Activated CD8-positive, alpha-beta memory T cell treated with anti-CD3 and anti-CD28 coated beads for 36 hours (primary cell): Measurements from ENCODE around the gene NFASC. TPM values are rescaled to one million over a fixed set of nuclear protein-coding genes. Genes with fewer than 3 reads are reported as not detected.

Source experiments
- CTCF ChIA-PET: fragments of 350-600 bp; sonication (Branson Sonifier 250); formaldehyde crosslinking; loops from one replicate; lab custom pipeline; 2021; ENCODE audit warnings: antibody characterized with exemption; lab: Charles Lee
- POLR2A ChIA-PET: fragments of 350-600 bp; sonication (Branson Sonifier 250); formaldehyde crosslinking; loops from one replicate; lab custom pipeline; 2021; ENCODE audit warnings: antibody characterized with exemption; lab: Charles Lee
- total RNA-seq, 2 experiments: library from RNA; stranded (reverse); gene quantifications; one replicate each; pipeline ENCODE4 v1.2.3, GENCODE V29; 2021

The NFASC gene
- total RNA-seq, 2 experiments from 2014 or later = 0.08 to 0.13 TPM

- ChIA-PET POLR2A (no interaction called here), CTCF (no interaction called here)
Measured at GRCh38 chr1:204853436-204853835, 17.2 kb upstream of the NFASC start.

- POLR2A ChIA-PET = no interaction called here
- CTCF ChIA-PET = interaction anchor here (0.5 kb wide), 1 partner anchor 668 kb away, joined by 3 read pairs; no protein-coding TSS in a partner anchor
Measured at GRCh38 chr1:204854286-204854685, 16.4 kb upstream of the NFASC start.

GRCh38 chr1:204858363-204858821, 12.3 kb upstream of the NFASC start:
- POLR2A ChIA-PET = no interaction called here
- CTCF ChIA-PET = interaction anchor here (0.7 kb wide), 1 partner anchor 60 kb away, joined by 3 read pairs; no protein-coding TSS in a partner anchor

GRCh38 chr1:204859861-204860267, 10.8 kb upstream of the NFASC start:
- POLR2A ChIA-PET = no interaction called here
- CTCF ChIA-PET = interaction anchor here (1.1 kb wide), 1 partner anchor 113 kb away, joined by 3 read pairs; no protein-coding TSS in a partner anchor

GRCh38 chr1:204863024-204863423, 7.6 kb upstream of the NFASC start:
- CTCF ChIA-PET = no interaction called here
- POLR2A ChIA-PET = no interaction called here

- CTCF ChIA-PET = no interaction called here
- POLR2A ChIA-PET = no interaction called here
Measured at GRCh38 chr1:204863730-204864129, 6.9 kb upstream of the NFASC start.

GRCh38 chr1:204866051-204866596, 4.5 kb upstream of the NFASC start:
- ChIA-PET CTCF (no interaction called here), POLR2A (no interaction called here)

- POLR2A ChIA-PET = no interaction called here
- CTCF ChIA-PET = no interaction called here
Measured at GRCh38 chr1:204867203-204867602, 3.5 kb upstream of the NFASC start.

- ChIA-PET CTCF (no interaction called here), POLR2A (no interaction called here)
Measured at GRCh38 chr1:204867666-204868339, 2.9 kb upstream of the NFASC start.

GRCh38 chr1:204868340-204868700, 2.3 kb upstream of the NFASC start:
- ChIA-PET CTCF (no interaction called here), POLR2A (no interaction called here)

GRCh38 chr1:204869097-204869496, 1.6 kb upstream of the NFASC start:
- CTCF ChIA-PET = no interaction called here
- POLR2A ChIA-PET = no interaction called here

- ChIA-PET CTCF (no interaction called here), POLR2A (no interaction called here)
Measured at GRCh38 chr1:204871405-204872037, 859 bp downstream of the NFASC start.

- CTCF ChIA-PET = interaction anchor here (0.6 kb wide), 1 partner anchor 25 kb away, joined by 3 read pairs; no protein-coding TSS in a partner anchor
Measured at GRCh38 chr1:204872262-204872881, 1.7 kb downstream of the NFASC start.

GRCh38 chr1:204873176-204873575, 2.5 kb downstream of the NFASC start:
- ChIA-PET CTCF (interaction anchor here (0.6 kb wide), 1 partner anchor 24 kb away, joined by 3 read pairs; no protein-coding TSS in a partner anchor), POLR2A (no interaction called here)

More at GRCh38 chr1:204872262-204872881, 1.7 kb downstream of the NFASC start:
- POLR2A ChIA-PET = interaction anchor here (0.7 kb wide), 1 partner anchor 904 kb away, joined by 3 read pairs; no protein-coding TSS in a partner anchor

GRCh38 chr1:204873714-204874113, 3.1 kb downstream of the NFASC start:
- ChIA-PET POLR2A (no interaction called here), CTCF (no interaction called here)

- POLR2A ChIA-PET = no interaction called here
- CTCF ChIA-PET = no interaction called here
Measured at GRCh38 chr1:204874274-204874673, 3.6 kb downstream of the NFASC start.

- ChIA-PET POLR2A (no interaction called here), CTCF (no interaction called here)
Measured at GRCh38 chr1:204875255-204875654, 4.6 kb downstream of the NFASC start.

- POLR2A ChIA-PET = no interaction called here
- CTCF ChIA-PET = no interaction called here
Measured at GRCh38 chr1:204878621-204879234, 8.1 kb downstream of the NFASC start.

- ChIA-PET CTCF (no interaction called here), POLR2A (no interaction called here)
Measured at GRCh38 chr1:204879351-204879750, 8.7 kb downstream of the NFASC start.

GRCh38 chr1:204880906-204881305, 10.2 kb downstream of the NFASC start:
- CTCF ChIA-PET = no interaction called here
- POLR2A ChIA-PET = no interaction called here
